H9 (cell line): Measurements from ENCODE around the gene CFAP61. TPM values are rescaled to one million over a fixed set of nuclear protein-coding genes. Genes with fewer than 3 reads are reported as not detected.

Source experiments
- DNase-seq: peaks from one replicate; pipeline ENCODE4 v3.0.0-alpha.2; 2017
- H2AFZ ChIP-seq: one replicate; pipeline ENCODE4 v1.6.1; 2013; ENCODE audit warnings: mild to moderate bottlenecking, low read length, control low read depth, moderate library complexity
- H2AK5ac ChIP-seq: 2 replicates; pipeline ENCODE4 v1.6.1; 2013; ENCODE audit warnings: low read length, control low read depth, mixed read lengths; ENCODE audit not compliant: insufficient read length
- H2BK120ac ChIP-seq: one replicate; pipeline ENCODE4 v1.6.1; 2013; ENCODE audit warnings: low read depth, mild to moderate bottlenecking, low read length, control low read depth, inconsistent platforms; ENCODE audit not compliant: poor library complexity, severe bottlenecking
- H2BK12ac ChIP-seq: 2 replicates; pipeline ENCODE4 v1.6.1; 2013; ENCODE audit warnings: low read length, control low read depth, mixed read lengths, low read depth; ENCODE audit not compliant: insufficient read length
- H2BK15ac ChIP-seq: 2 replicates; pipeline ENCODE4 v1.6.1; 2013; ENCODE audit warnings: low read depth, low read length, control low read depth
- H2BK20ac ChIP-seq: one replicate; pipeline ENCODE4 v1.6.1; 2013; ENCODE audit warnings: low read depth, mild to moderate bottlenecking, low read length, control low read depth, inconsistent platforms; ENCODE audit not compliant: poor library complexity, severe bottlenecking
- H2BK5ac ChIP-seq: 2 replicates; pipeline ENCODE4 v1.6.1; 2013; ENCODE audit warnings: low read length, control low read depth, mixed read lengths; ENCODE audit not compliant: insufficient read length
- H3K14ac ChIP-seq: 2 replicates; pipeline ENCODE4 v1.6.1; 2013; ENCODE audit warnings: low read length, control low read depth; ENCODE audit not compliant: insufficient read depth
- H3K18ac ChIP-seq: 2 replicates; pipeline ENCODE4 v1.6.1; 2013; ENCODE audit warnings: low read depth, mild to moderate bottlenecking, mixed read lengths, low read length, control low read depth; ENCODE audit not compliant: insufficient read length
- H3K23ac ChIP-seq: 2 replicates; pipeline ENCODE4 v1.6.1; 2013; ENCODE audit warnings: low read length, control low read depth, mixed read lengths, low read depth; ENCODE audit not compliant: insufficient read length
- H3K23me2 ChIP-seq: 2 replicates; pipeline ENCODE4 v1.6.1; 2013; ENCODE audit warnings: low read depth, mild to moderate bottlenecking, mixed read lengths, low read length, control low read depth; ENCODE audit not compliant: insufficient read length, poor library complexity, severe bottlenecking
- H3K27ac ChIP-seq: 2 replicates; pipeline ENCODE4 v1.5.1; 2013; ENCODE audit warnings: low read length, control low read depth, mixed read lengths, low read depth; ENCODE audit not compliant: insufficient read length
- H3K27me3 ChIP-seq: 2 replicates; pipeline ENCODE4 v1.6.1; 2013; ENCODE audit warnings: low read length, control low read depth, inconsistent platforms; ENCODE audit not compliant: insufficient read depth
- H3K4ac ChIP-seq: 2 replicates; pipeline ENCODE4 v1.6.1; 2013; ENCODE audit warnings: low read depth, mild to moderate bottlenecking, control low read depth, inconsistent platforms, low read length, moderate library complexity
- H3K4me1 ChIP-seq: 2 replicates; pipeline ENCODE4 v1.6.1; 2013; ENCODE audit warnings: low read length, control low read depth, inconsistent platforms; ENCODE audit not compliant: insufficient read depth
- H3K4me2 ChIP-seq: 2 replicates; pipeline ENCODE4 v1.6.1; 2013; ENCODE audit warnings: low read length, control low read depth, mixed read lengths; ENCODE audit not compliant: insufficient read length, insufficient read depth
- H3K56ac ChIP-seq: 2 replicates; pipeline ENCODE4 v1.6.1; 2013; ENCODE audit warnings: low read depth, mild to moderate bottlenecking, mixed read lengths, low read length, control low read depth; ENCODE audit not compliant: insufficient read length
- H3K79me1 ChIP-seq: 2 replicates; pipeline ENCODE4 v1.6.1; 2013; ENCODE audit warnings: low read depth, mild to moderate bottlenecking, moderate library complexity, low read length, control low read depth, inconsistent platforms; ENCODE audit not compliant: insufficient read depth, poor library complexity, severe bottlenecking
- H3K79me2 ChIP-seq: 2 replicates; pipeline ENCODE4 v1.6.1; 2013; ENCODE audit warnings: low read length, control low read depth, inconsistent platforms; ENCODE audit not compliant: insufficient read depth
- H3K9ac ChIP-seq: 2 replicates; pipeline ENCODE4 v1.6.1; 2013; ENCODE audit warnings: low read length, control low read depth, mixed read lengths; ENCODE audit not compliant: insufficient read length; ENCODE audit errors: extremely low read depth
- H3K9me3 ChIP-seq: one replicate; pipeline ENCODE4 v1.6.1; 2013; ENCODE audit warnings: low read depth, low read length, inconsistent platforms; ENCODE audit not compliant: control insufficient read depth
- H3T11ph ChIP-seq: one replicate; pipeline ENCODE4 v1.6.1; 2013; ENCODE audit warnings: mild to moderate bottlenecking, low read length, control low read depth, inconsistent platforms
- H4K20me1 ChIP-seq: one replicate; pipeline ENCODE4 v1.6.1; 2013; ENCODE audit not compliant: control insufficient read depth, insufficient read length, insufficient read depth
- H4K5ac ChIP-seq: 2 replicates; pipeline ENCODE4 v1.6.1; 2013; ENCODE audit warnings: low read depth, mild to moderate bottlenecking, mixed read lengths, low read length, control low read depth; ENCODE audit not compliant: insufficient read length
- H4K8ac ChIP-seq: replicated peaks from 2 replicates; pipeline ENCODE4 v1.6.1; 2013; ENCODE audit warnings: low read length, control low read depth, mixed read lengths, low read depth; ENCODE audit not compliant: insufficient read length
- H4K91ac ChIP-seq: 2 replicates; pipeline ENCODE4 v1.6.1; 2013; ENCODE audit warnings: low read depth, mild to moderate bottlenecking, moderate library complexity, mixed read lengths, low read length, control low read depth; ENCODE audit not compliant: insufficient read length
- H3K27ac Mint-ChIP-seq, 3 experiments: 2 replicates in 2 of 3; 3 replicates in 1 of 3; pipeline ENCODE4 v1.8.0; 2020 to 2021; ENCODE audit warnings: mixed read lengths in 3 of 3, mild to moderate bottlenecking in 1 of 3, moderate library complexity in 1 of 3
- H3K27me3 Mint-ChIP-seq: 2 replicates; pipeline ENCODE4 v1.8.0; 2021; ENCODE audit warnings: low read depth, mild to moderate bottlenecking, moderate library complexity, mixed read lengths
- H3K36me3 Mint-ChIP-seq, 3 experiments: 2 replicates in 2 of 3; 3 replicates in 1 of 3; pipeline ENCODE4 v1.8.0; 2020 to 2021; ENCODE audit warnings: low read depth in 3 of 3, mixed read lengths in 3 of 3; ENCODE audit not compliant: insufficient read depth in 1 of 3
- H3K4me1 Mint-ChIP-seq, 2 experiments: 2 replicates each; pipeline ENCODE4 v1.8.0; 2020; ENCODE audit warnings: mixed read lengths in 2 of 2
- H3K4me3 Mint-ChIP-seq, 2 experiments: 2 replicates in 1 of 2; 3 replicates in 1 of 2; pipeline ENCODE4 v1.8.0; 2020 to 2021; ENCODE audit warnings: mild to moderate bottlenecking in 2 of 2, mixed read lengths in 2 of 2, moderate library complexity in 1 of 2
- H3K9me3 Mint-ChIP-seq, 2 experiments: 2 replicates in 1 of 2; 3 replicates in 1 of 2; pipeline ENCODE4 v1.8.0; 2020; ENCODE audit warnings: mild to moderate bottlenecking in 2 of 2, mixed read lengths in 2 of 2, moderate library complexity in 1 of 2
- CTCF ChIP-seq: fragments of 200-600 bp; sonication (generic); conservative IDR thresholded peaks from 3 replicates; pipeline ENCODE4 v1.8.0; 2021; ENCODE audit warnings: antibody characterized with exemption, mild to moderate bottlenecking
- WGBS: extraction: QIAGEN DNeasy Blood & Tissue Kit; methylation state at CpG from one replicate; pipeline ENCODE4 v1.1.7; 2013; ENCODE audit warnings: missing lambda C conversion rate, low lambda C conversion rate, mixed read lengths; ENCODE audit not compliant: insufficient read length; ENCODE audit errors: extremely low coverage; 5-methylcytosine and 5-hydroxymethylcytosine counted together
- total RNA-seq: library from RNA; stranded (reverse); gene quantifications from 2 replicates; pipeline ENCODE4 v1.2.1, GENCODE V29; 2021

The CFAP61 gene
- total RNA-seq, 1 experiment from 2014 or later: 0.44 TPM

GRCh38 chr20:20338133-20338730, 285.9 kb downstream of the CFAP61 start:
- Histone ChIP-seq H3K4ac (no peak overlapping the region), H3K9me3 (no peaks in the 10 kb centered on the region), H2AFZ (no peak overlapping the region), H4K8ac (no peak overlapping the region), H3T11ph (no peak overlapping the region), H3K23me2 (no peaks in the 10 kb centered on the region), H2AK5ac (no peak overlapping the region), H3K4me2 (no peak overlapping the region), H3K4me1 (no peaks in the 10 kb centered on the region), H2BK120ac (no peak overlapping the region), H3K9ac (no peak overlapping the region), H3K56ac (no peak overlapping the region), H2BK20ac (no peak overlapping the region), H3K79me2 (no peaks in the 10 kb centered on the region), H3K14ac (no peak overlapping the region), H3K27me3 (no peaks in the 10 kb centered on the region), H3K23ac (no peak overlapping the region), H3K79me1 (no peaks in the 10 kb centered on the region), H4K91ac (no peak overlapping the region), H2BK12ac (no peak overlapping the region), H2BK15ac (no peak overlapping the region), H2BK5ac (no peak overlapping the region), H4K20me1 (no peaks in the 10 kb centered on the region), H3K27ac (no peak overlapping the region), H4K5ac (no peak overlapping the region), H3K18ac (no peak overlapping the region)
- no peaks in the 10 kb centered on the region for H3K4me1 Mint-ChIP-seq
- peaks cover 2% of the 10 kb centered on the region for H3K27me3 Mint-ChIP-seq
- TF ChIP-seq CTCF: no peak
- no peak overlapping the region for H3K27ac Mint-ChIP-seq
- no peak for DNase-seq
- H3K4me3 Mint-ChIP-seq: no peak overlapping the region
- H3K36me3 Mint-ChIP-seq: no peaks in the 10 kb centered on the region
- peaks cover 7 to 9% of the 10 kb centered on the region in 2 experiments; a peak in 3 of 5 replicates for H3K9me3 Mint-ChIP-seq
- no CpG with 5 or more reads among the region's 14 CpGs for WGBS
